Activated CD4-positive, alpha-beta T cell treated with anti-CD3 and anti-CD28 coated beads, Interleukin-2, amount 10 ng/mL, durations not matched to agents 24 days and 14 days (primary cell): ENCODE results near the gene AQP10. TPM values are rescaled to one million over a fixed set of nuclear protein-coding genes. Genes with fewer than 3 reads are reported as not detected.
A peak's percentile ranks its signal among the peaks of the same experiment; 100 is the strongest.
"Not testable (repeated sequence)": the region's sequence is repeated elsewhere in the genome, so short reads cannot be mapped to it uniquely, and the experiment has no call there.

Source experiments
- DNase-seq: peaks from one replicate; pipeline ENCODE4 v3.0.0; 2022
- H3K27ac Mint-ChIP-seq: one replicate; pipeline ENCODE4 v1.8.0; 2022; ENCODE audit warnings: mild to moderate bottlenecking, mixed read lengths
- H3K27me3 Mint-ChIP-seq: one replicate; pipeline ENCODE4 v1.8.0; 2022; ENCODE audit warnings: mixed read lengths
- H3K36me3 Mint-ChIP-seq: one replicate; pipeline ENCODE4 v1.8.0; 2022; ENCODE audit warnings: low read depth, mild to moderate bottlenecking, mixed read lengths
- H3K4me1 Mint-ChIP-seq: one replicate; pipeline ENCODE4 v1.8.0; 2021; ENCODE audit warnings: mixed read lengths
- H3K4me3 Mint-ChIP-seq: one replicate; pipeline ENCODE4 v1.8.0; 2022; ENCODE audit warnings: mild to moderate bottlenecking, moderate library complexity, mixed read lengths
- H3K9me3 Mint-ChIP-seq: one replicate; pipeline ENCODE4 v1.8.0; 2021; ENCODE audit warnings: mixed read lengths
- intact Hi-C: fragments of 100-400 bp; cut with micrococcal nuclease; formaldehyde crosslinking; loops from one replicate; pipeline ENCODE4 v1.15.1; 2023
- total RNA-seq: library from RNA; stranded (reverse); gene quantifications from 2 replicates; pipeline ENCODE4 v1.2.3, GENCODE V29; 2022

The AQP10 gene
- total RNA-seq, 1 donor from 2014 or later, result not detected

- Mint-ChIP-seq H3K9me3 (no peaks in the 10 kb centered on the region), H3K4me1 (peaks cover 54% of the 10 kb centered on the region), H3K4me3 (peak overlapping the region; percentile 86), H3K36me3 (peaks cover 26% of the 10 kb centered on the region), H3K27ac (peak overlapping the region; percentile 79), H3K27me3 (peaks cover 8% of the 10 kb centered on the region)
- intact Hi-C loops, result loop anchor here (2.0 kb wide), 2 partner anchors 15 to 145 kb away; no protein-coding TSS in a partner anchor
- DNase-seq, result peak; percentile 75
Measured at GRCh38 chr1:154327466-154328317, 6.8 kb downstream of the AQP10 start.

- peaks cover 54% of the 10 kb centered on the region for H3K4me1 Mint-ChIP-seq
- H3K4me3 Mint-ChIP-seq, result peak overlapping the region; percentile 86
- no peaks in the 10 kb centered on the region for H3K9me3 Mint-ChIP-seq
- peak; percentile 97 for DNase-seq
- intact Hi-C loops, result no loop called here
- H3K27me3 Mint-ChIP-seq, result peaks cover 5% of the 10 kb centered on the region
- peak overlapping the region; percentile 78 for H3K27ac Mint-ChIP-seq
- H3K36me3 Mint-ChIP-seq, result peaks cover 29% of the 10 kb centered on the region
Measured at GRCh38 chr1:154328318-154329151, 7.6 kb downstream of the AQP10 start.

GRCh38 chr1:154329152-154329521 is 8.2 kb downstream of the AQP10 start:
- no peaks in the 10 kb centered on the region for H3K9me3 Mint-ChIP-seq
- peaks cover 57% of the 10 kb centered on the region for H3K4me1 Mint-ChIP-seq
- peaks cover 34% of the 10 kb centered on the region for H3K36me3 Mint-ChIP-seq
- H3K27me3 Mint-ChIP-seq, result peaks cover under 1% of the 10 kb centered on the region
- no peak for DNase-seq
- peak overlapping the region; percentile 76 for H3K4me3 Mint-ChIP-seq
- peak overlapping the region; percentile 51 for H3K27ac Mint-ChIP-seq
- intact Hi-C loops, result no loop called here

- Mint-ChIP-seq H3K4me3 (peak overlapping the region; percentile 76), H3K27me3 (no peaks in the 10 kb centered on the region), H3K9me3 (no peaks in the 10 kb centered on the region), H3K27ac (peak overlapping the region; percentile 66), H3K36me3 (peaks cover 38% of the 10 kb centered on the region), H3K4me1 (peaks cover 61% of the 10 kb centered on the region)
- DNase-seq, result peak; percentile 71
- intact Hi-C loops, result no loop called here
Measured at GRCh38 chr1:154329551-154330131, 8.7 kb downstream of the AQP10 start.

GRCh38 chr1:154330669-154331068 is 9.8 kb downstream of the AQP10 start:
- Mint-ChIP-seq H3K27me3 (no peaks in the 10 kb centered on the region), H3K9me3 (no peaks in the 10 kb centered on the region), H3K27ac (peak overlapping the region; percentile 72), H3K4me3 (peak overlapping the region; percentile 76), H3K36me3 (peaks cover 41% of the 10 kb centered on the region), H3K4me1 (peaks cover 67% of the 10 kb centered on the region)
- intact Hi-C loops, result no loop called here
- peak; percentile 65 for DNase-seq

GRCh38 chr1:154334079-154335024 is 13.5 kb downstream of the AQP10 start:
- Mint-ChIP-seq H3K27ac (peak overlapping the region; percentile 67), H3K9me3 (no peaks in the 10 kb centered on the region), H3K4me1 (peaks cover 63% of the 10 kb centered on the region), H3K4me3 (no peak overlapping the region), H3K27me3 (no peaks in the 10 kb centered on the region), H3K36me3 (peaks cover 62% of the 10 kb centered on the region)
- DNase-seq, result no peak
- intact Hi-C loops, result loop anchor here (1.0 to 2.0 kb wide), 3 partner anchors 8 to 148 kb away; partner anchors contain the start of gene HAX1

GRCh38 chr1:154335025-154335714 is 14.3 kb downstream of the AQP10 start:
- Mint-ChIP-seq H3K4me3 (peak overlapping the region; percentile 33), H3K9me3 (no peaks in the 10 kb centered on the region), H3K27me3 (no peaks in the 10 kb centered on the region), H3K27ac (peak overlapping the region; percentile 82), H3K4me1 (peaks cover 60% of the 10 kb centered on the region), H3K36me3 (peaks cover 66% of the 10 kb centered on the region)
- DNase-seq, result peak; percentile 96
- intact Hi-C loops, result loop anchor here (1.0 to 2.0 kb wide), 3 partner anchors 9 to 149 kb away; partner anchors contain the start of gene HAX1

GRCh38 chr1:154337253-154337894 is 16.5 kb downstream of the AQP10 start:
- Mint-ChIP-seq H3K4me1 (peaks cover 59% of the 10 kb centered on the region), H3K27ac (peak overlapping the region; percentile 74), H3K9me3 (no peaks in the 10 kb centered on the region), H3K27me3 (no peaks in the 10 kb centered on the region), H3K4me3 (peak overlapping the region; percentile 80), H3K36me3 (peaks cover 67% of the 10 kb centered on the region)
- intact Hi-C loops, result no loop called here
- peak; percentile 67 for DNase-seq

- DNase-seq, result no peak
Measured at GRCh38 chr1:154338875-154339274, 18.0 kb downstream of the AQP10 start.

GRCh38 chr1:154341366-154341765 is 20.5 kb downstream of the AQP10 start:
- H3K27ac Mint-ChIP-seq, H3K9me3 Mint-ChIP-seq, H3K4me3 Mint-ChIP-seq, intact Hi-C loops, DNase-seq, H3K27me3 Mint-ChIP-seq: not testable (repeated sequence)
- Mint-ChIP-seq H3K36me3 (peaks cover 80% of the 10 kb centered on the region), H3K4me1 (peaks cover 72% of the 10 kb centered on the region)

More at GRCh38 chr1:154338875-154339274, 18.0 kb downstream of the AQP10 start:
- Mint-ChIP-seq H3K36me3 (peaks cover 73% of the 10 kb centered on the region), H3K27ac (no peak overlapping the region), H3K4me1 (peaks cover 72% of the 10 kb centered on the region), H3K27me3 (no peaks in the 10 kb centered on the region), H3K4me3 (no peak overlapping the region), H3K9me3 (no peaks in the 10 kb centered on the region)
- intact Hi-C loops, result no loop called here

- Mint-ChIP-seq H3K9me3 (no peaks in the 10 kb centered on the region), H3K27me3 (no peaks in the 10 kb centered on the region), H3K36me3 (peaks cover 83% of the 10 kb centered on the region), H3K4me3 (peak overlapping the region; percentile 61), H3K4me1 (peaks cover 74% of the 10 kb centered on the region), H3K27ac (peak overlapping the region; percentile 80)
- intact Hi-C loops, result loop anchor here (2.0 kb wide), 1 partner anchor 15 kb away; no protein-coding TSS in a partner anchor
- DNase-seq, result peak; percentile 61
Measured at GRCh38 chr1:154342132-154342531, 21.2 kb downstream of the AQP10 start.
